Trophoblast cell (in vitro differentiated cells and primary cell): Measurements from ENCODE around the gene GRID1.

Experiments
- DNase-seq, 2 donors: peaks; one replicate each; pipeline ENCODE4 v3.0.0-alpha.2; 2016
- H2AFZ ChIP-seq: 2 replicates; pipeline ENCODE4 v1.6.1; 2013; ENCODE audit warnings: low read length, moderate library complexity, mild to moderate bottlenecking; ENCODE audit not compliant: insufficient read depth, poor library complexity
- H2AK5ac ChIP-seq: 2 replicates; pipeline ENCODE4 v1.6.1; 2013; ENCODE audit warnings: mild to moderate bottlenecking, low read length
- H2BK120ac ChIP-seq: 2 replicates; pipeline ENCODE4 v1.6.1; 2013; ENCODE audit warnings: low read length, mild to moderate bottlenecking, moderate library complexity; ENCODE audit not compliant: insufficient read depth, poor library complexity
- H2BK12ac ChIP-seq: 2 replicates; pipeline ENCODE4 v1.6.1; 2013; ENCODE audit warnings: mild to moderate bottlenecking, low read length, moderate library complexity
- H2BK5ac ChIP-seq: 2 replicates; pipeline ENCODE4 v1.6.1; 2013; ENCODE audit warnings: low read length, low read depth, moderate library complexity, mild to moderate bottlenecking; ENCODE audit not compliant: poor library complexity
- H3K14ac ChIP-seq: 2 replicates; pipeline ENCODE4 v1.6.1; 2013; ENCODE audit warnings: mild to moderate bottlenecking, low read length
- H3K18ac ChIP-seq: 2 replicates; pipeline ENCODE4 v1.6.1; 2013; ENCODE audit warnings: mild to moderate bottlenecking, low read length
- H3K23ac ChIP-seq: 2 replicates; pipeline ENCODE4 v1.6.1; 2013; ENCODE audit warnings: low read length
- H3K27ac ChIP-seq: 2 replicates; pipeline ENCODE4 v1.5.1; 2013; ENCODE audit warnings: low read depth, mild to moderate bottlenecking, inconsistent platforms, low read length, moderate library complexity
- H3K27me3 ChIP-seq: 2 replicates; pipeline ENCODE4 v1.6.1; 2013; ENCODE audit warnings: inconsistent platforms, mild to moderate bottlenecking, low read length, moderate library complexity; ENCODE audit not compliant: insufficient read depth
- H3K36me3 ChIP-seq, 2 experiments: 1 replicate in 1 of 2; 2 replicates in 1 of 2; pipeline ENCODE4 v1.6.1; 2013; ENCODE audit warnings: low read length in 2 of 2, mild to moderate bottlenecking in 2 of 2, moderate library complexity in 1 of 2; ENCODE audit not compliant: insufficient read depth in 2 of 2, control insufficient read depth in 1 of 2
- H3K4ac ChIP-seq: 2 replicates; pipeline ENCODE4 v1.6.1; 2013; ENCODE audit warnings: low read depth, mild to moderate bottlenecking, low read length, moderate library complexity
- H3K4me1 ChIP-seq, 2 experiments: 1 replicate in 1 of 2; 2 replicates in 1 of 2; pipeline ENCODE4 v1.6.1; 2013; ENCODE audit warnings: low read length in 2 of 2, mild to moderate bottlenecking in 2 of 2, moderate library complexity in 1 of 2; ENCODE audit not compliant: insufficient read depth in 2 of 2, control insufficient read depth in 1 of 2
- H3K4me2 ChIP-seq: 2 replicates; pipeline ENCODE4 v1.6.1; 2013; ENCODE audit warnings: inconsistent platforms, mild to moderate bottlenecking, low read length, moderate library complexity
- H3K4me3 ChIP-seq: 2 replicates; pipeline ENCODE4 v1.5.1; 2013; ENCODE audit warnings: mild to moderate bottlenecking, low read depth, low read length, inconsistent platforms
- H3K79me1 ChIP-seq: one replicate; pipeline ENCODE4 v1.6.1; 2013; ENCODE audit warnings: low read length
- H3K79me2 ChIP-seq: 2 replicates; pipeline ENCODE4 v1.6.1; 2013; ENCODE audit warnings: low read length, mild to moderate bottlenecking; ENCODE audit not compliant: control insufficient read depth, insufficient read depth, poor library complexity
- H3K9ac ChIP-seq: 2 replicates; pipeline ENCODE4 v1.6.1; 2013; ENCODE audit warnings: mild to moderate bottlenecking, low read length
- H3K9me3 ChIP-seq: 2 replicates; pipeline ENCODE4 v1.6.1; 2013; ENCODE audit warnings: low read depth, mild to moderate bottlenecking, control low read depth, inconsistent platforms, low read length; ENCODE audit not compliant: insufficient read depth
- H4K12ac ChIP-seq: 2 replicates; pipeline ENCODE4 v1.6.1; 2013; ENCODE audit warnings: low read depth, mild to moderate bottlenecking, low read length, moderate library complexity
- H4K8ac ChIP-seq: 2 replicates; pipeline ENCODE4 v1.6.1; 2013; ENCODE audit warnings: low read depth, mild to moderate bottlenecking, low read length, moderate library complexity
- H4K91ac ChIP-seq: one replicate; pipeline ENCODE4 v1.6.1; 2013; ENCODE audit warnings: low read depth, mild to moderate bottlenecking, low read length, moderate library complexity
- WGBS: extraction: QIAGEN DNeasy Blood & Tissue Kit; methylation state at CpG from one replicate; pipeline ENCODE4 v1.1.7; 2013; ENCODE audit warnings: missing lambda C conversion rate; ENCODE audit not compliant: insufficient read length, insufficient coverage; ENCODE audit errors: extremely low coverage; 5-methylcytosine and 5-hydroxymethylcytosine counted together

Gene GRID1

DNA sequence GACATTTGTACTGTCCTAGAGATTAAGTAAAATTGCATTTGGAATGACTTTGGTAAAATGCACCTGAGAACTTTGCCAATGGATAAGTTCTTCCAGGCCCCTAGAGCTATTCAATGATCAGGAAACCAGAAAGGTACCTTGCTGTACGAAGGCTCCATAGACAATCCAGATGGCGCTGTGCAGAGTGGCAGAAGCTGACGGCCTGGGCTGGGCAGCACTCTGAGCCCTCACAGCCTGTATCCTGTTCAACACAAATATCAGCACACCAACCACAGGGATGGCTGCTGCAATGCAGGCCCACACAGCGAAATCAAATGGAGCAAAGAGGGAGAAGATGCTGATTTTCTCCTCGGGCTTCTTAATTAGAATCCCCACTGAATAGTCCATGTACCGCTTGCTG lies 642.4 kb downstream of the GRID1 start:
- Histone ChIP-seq H3K9ac (no peak overlapping the region), H4K91ac (no peak overlapping the region), H4K12ac (no peak overlapping the region), H3K79me1 (no peaks in the 10 kb centered on the region), H3K14ac (no peak overlapping the region), H3K9me3 (peaks cover 4% of the 10 kb centered on the region), H3K4ac (no peak overlapping the region), H4K8ac (no peak overlapping the region), H3K27ac (no peak overlapping the region), H3K27me3 (no peaks in the 10 kb centered on the region), H3K18ac (no peak overlapping the region), H2AFZ (no peak overlapping the region), H2BK5ac (no peak overlapping the region), H2AK5ac (no peak overlapping the region), H2BK12ac (no peak overlapping the region), H2BK120ac (no peak overlapping the region), H3K4me1 (no peaks in the 10 kb centered on the region), H3K36me3 (no peaks in the 10 kb centered on the region), H3K23ac (no peak overlapping the region), H3K4me2 (no peak overlapping the region), H3K4me3 (no peak overlapping the region), H3K79me2 (no peaks in the 10 kb centered on the region)
- no CpG with 5 or more reads among the region's 6 CpGs for WGBS
- no peak for DNase-seq

DNA sequence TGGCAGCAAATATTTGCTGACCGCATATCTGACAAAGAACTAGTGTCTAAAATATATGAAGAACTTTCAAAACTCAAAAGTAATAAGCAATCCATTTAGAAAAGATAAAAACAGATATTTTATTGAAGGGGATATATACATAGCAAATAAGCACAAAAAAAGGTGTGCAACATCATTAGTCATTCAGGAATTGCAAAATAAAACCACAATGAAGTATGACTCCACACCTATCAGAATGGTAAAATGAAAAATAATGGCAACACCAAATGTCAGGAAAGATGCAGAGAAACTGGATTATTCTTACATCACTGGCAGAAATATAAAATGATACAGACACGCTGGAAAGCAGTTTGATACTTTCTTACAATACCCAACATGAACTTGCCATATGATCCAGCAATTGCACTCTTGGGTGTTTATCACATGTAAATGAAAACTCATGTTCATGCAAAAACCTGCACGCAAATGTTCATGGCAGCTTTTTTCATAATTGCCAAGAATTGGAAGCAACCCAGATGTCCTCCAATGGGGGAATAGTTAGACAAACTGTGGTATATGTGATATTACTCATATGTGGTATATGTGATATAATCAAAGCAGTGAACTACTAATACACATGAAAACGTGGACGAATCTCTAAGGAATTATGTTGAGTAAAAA lies 645.5 kb downstream of the GRID1 start:
- Histone ChIP-seq H3K79me2 (no peaks in the 10 kb centered on the region), H4K91ac (no peak overlapping the region), H3K9ac (no peak overlapping the region), H3K4me2 (no peak overlapping the region), H4K12ac (no peak overlapping the region), H3K36me3 (no peaks in the 10 kb centered on the region), H2BK120ac (no peak overlapping the region), H3K18ac (no peak overlapping the region), H3K23ac (no peak overlapping the region), H3K4ac (no peak overlapping the region), H2BK5ac (no peak overlapping the region), H3K4me3 (no peak overlapping the region), H3K14ac (no peak overlapping the region), H4K8ac (no peak overlapping the region), H3K4me1 (no peaks in the 10 kb centered on the region), H3K27ac (no peak overlapping the region), H2AK5ac (no peak overlapping the region), H2AFZ (no peak overlapping the region), H2BK12ac (no peak overlapping the region), H3K9me3 (peaks cover 4% of the 10 kb centered on the region), H3K79me1 (no peaks in the 10 kb centered on the region), H3K27me3 (no peaks in the 10 kb centered on the region)
- no peak for DNase-seq
- no CpG with 5 or more reads among the region's 5 CpGs for WGBS

DNA sequence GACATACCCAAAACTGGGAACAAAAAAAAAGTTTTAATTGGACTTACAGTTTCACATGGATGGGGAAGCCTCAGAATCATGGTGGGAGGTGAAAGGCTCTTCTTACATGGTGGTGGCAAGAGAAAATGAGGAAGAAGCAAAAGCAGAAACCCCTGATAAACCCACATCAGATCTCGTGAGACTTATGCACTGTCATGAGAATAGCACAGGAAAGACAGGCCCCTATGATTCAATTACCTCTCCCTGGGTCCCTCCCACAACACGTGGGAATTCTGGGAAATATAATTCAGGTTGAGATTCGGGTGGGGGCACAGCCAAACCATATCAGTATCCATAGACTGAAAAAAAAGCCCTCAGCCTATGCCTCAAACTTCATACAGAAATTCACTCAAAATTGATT lies 647.2 kb downstream of the GRID1 start:
- Histone ChIP-seq H3K23ac (no peak overlapping the region), H3K79me1 (no peaks in the 10 kb centered on the region), H2AFZ (no peak overlapping the region), H2AK5ac (no peak overlapping the region), H4K91ac (no peak overlapping the region), H3K4me3 (no peak overlapping the region), H3K9me3 (peaks cover 4% of the 10 kb centered on the region), H3K4me2 (no peak overlapping the region), H3K27me3 (no peaks in the 10 kb centered on the region), H4K8ac (no peak overlapping the region), H2BK120ac (no peak overlapping the region), H4K12ac (no peak overlapping the region), H3K27ac (no peak overlapping the region), H3K9ac (no peak overlapping the region), H3K79me2 (no peaks in the 10 kb centered on the region), H3K4ac (no peak overlapping the region), H2BK12ac (no peak overlapping the region), H2BK5ac (no peak overlapping the region), H3K18ac (no peak overlapping the region), H3K4me1 (no peaks in the 10 kb centered on the region), H3K14ac (no peak overlapping the region), H3K36me3 (no peaks in the 10 kb centered on the region)
- no CpG with 5 or more reads among the region's 3 CpGs for WGBS
- DNase-seq: no peak

DNA sequence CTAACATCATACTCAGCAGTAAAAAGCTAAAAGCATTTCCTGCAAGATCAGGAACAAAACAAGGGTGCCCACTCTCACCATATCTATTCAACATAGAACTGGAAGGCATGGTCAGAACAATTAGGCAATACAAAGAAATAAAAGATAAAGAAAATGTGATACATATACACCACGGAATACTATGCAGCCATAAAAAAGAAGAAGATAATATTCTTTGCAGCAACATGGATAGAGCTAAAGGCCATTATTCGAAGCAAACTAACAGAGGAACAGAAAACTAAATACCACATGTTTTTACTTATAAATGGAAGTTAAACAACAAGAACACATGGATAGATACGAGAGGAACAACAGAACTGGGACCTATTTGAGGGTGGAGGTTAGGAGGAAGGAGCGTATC lies 652.7 kb downstream of the GRID1 start:
- WGBS: no CpG with 5 or more reads among the region's 4 CpGs
- Histone ChIP-seq H3K4ac (no peak overlapping the region), H2AFZ (no peak overlapping the region), H3K14ac (no peak overlapping the region), H3K79me2 (no peaks in the 10 kb centered on the region), H4K91ac (no peak overlapping the region), H3K9ac (no peak overlapping the region), H2AK5ac (no peak overlapping the region), H3K36me3 (no peaks in the 10 kb centered on the region), H4K8ac (no peak overlapping the region), H3K18ac (no peak overlapping the region), H3K4me3 (no peak overlapping the region), H3K23ac (no peak overlapping the region), H3K79me1 (no peaks in the 10 kb centered on the region), H3K4me2 (no peak overlapping the region), H3K9me3 (no peaks in the 10 kb centered on the region), H2BK120ac (no peak overlapping the region), H3K27me3 (no peaks in the 10 kb centered on the region), H4K12ac (no peak overlapping the region), H2BK5ac (no peak overlapping the region), H3K4me1 (no peaks in the 10 kb centered on the region), H3K27ac (no peak overlapping the region), H2BK12ac (no peak overlapping the region)
- no peak for DNase-seq
